Left cardiac atrium (tissue), 4 donors: Measurements from ENCODE around the gene RXFP1. TPM values are rescaled to one million over a fixed set of nuclear protein-coding genes. Genes with fewer than 3 reads are reported as not detected.
A peak's percentile ranks its signal among the peaks of the same experiment; 100 is the strongest.
"Not testable (repeated sequence)": the region's sequence is repeated elsewhere in the genome, so short reads cannot be mapped to it uniquely, and the experiment has no call there.

Experiments
- ATAC-seq, 2 donors: fragments of 200-7000 bp; cut with Tn5 transposase; one replicate each; pipeline ENCODE4 v1.9.1; 2020; ENCODE audit warnings: mild to moderate bottlenecking in 2 of 2, moderate library complexity in 2 of 2
- DNase-seq: peaks from one replicate; pipeline ENCODE4 v3.0.0-alpha.2; 2020
- intact Hi-C, 2 donors: fragments of 100-400 bp; cut with DNase I; formaldehyde crosslinking; loops; one replicate each; pipeline versions ENCODE4 v1.14.1 to v1.15.1; 2022 to 2023
- total RNA-seq, 2 donors: library from RNA; stranded (reverse); fragmentation: NEBNext Ultra II Directional; extraction: Animal tissue kit (Norgen Biotek cat#: 25700); gene quantifications; one replicate each; pipeline ENCODE4 v1.2.1, GENCODE V29; 2021
- donor health status: DM: no; HTN: yes; CAD: no.
- donor health status: DM: no; HTN: yes; CAD: no; lungs with severe emphysema.
- donor health status: DM: yes; HTN: yes; CAD: no.
- donor health status: Dilated cardiomyopathy.

RXFP1 gene
- total RNA-seq, 2 donors from 2014 or later = 0.18 TPM; not detected in 1

DNA sequence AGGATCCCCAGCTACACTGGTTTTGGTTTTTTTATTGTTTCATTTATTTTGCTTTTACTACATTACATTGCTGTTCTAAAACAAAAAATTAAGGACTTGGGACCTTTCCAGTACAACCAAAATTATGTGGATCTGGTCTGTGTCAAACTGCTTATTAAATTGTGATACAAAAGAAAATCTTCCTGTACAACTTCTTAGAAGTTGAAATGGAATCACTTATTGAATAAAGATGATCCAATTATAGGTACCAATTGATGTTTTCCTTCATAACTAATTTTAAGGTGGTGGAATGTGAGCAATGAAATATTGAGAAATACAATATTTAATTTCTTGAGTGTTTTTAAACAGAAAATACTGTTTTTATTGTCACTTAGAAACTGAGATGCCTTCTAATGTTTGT lies 82.7 kb downstream of the RXFP1 start:
- DNase-seq = no peak
- intact Hi-C loops = no loop called here
- no peak for ATAC-seq

GRCh38 chr4:158605393-158605792 lies 83.7 kb downstream of the RXFP1 start:
- no peak for DNase-seq
- no peak for ATAC-seq
- intact Hi-C loops = no loop called here

- no peak for DNase-seq
- intact Hi-C loops = no loop called here
- ATAC-seq = no peak
Observed at GRCh38 chr4:158606969-158607368, 85.3 kb downstream of the RXFP1 start.

GRCh38 chr4:158609116-158609515 lies 87.4 kb downstream of the RXFP1 start:
- DNase-seq (no peak), ATAC-seq (no peak)
- intact Hi-C loops = no loop called here

DNA sequence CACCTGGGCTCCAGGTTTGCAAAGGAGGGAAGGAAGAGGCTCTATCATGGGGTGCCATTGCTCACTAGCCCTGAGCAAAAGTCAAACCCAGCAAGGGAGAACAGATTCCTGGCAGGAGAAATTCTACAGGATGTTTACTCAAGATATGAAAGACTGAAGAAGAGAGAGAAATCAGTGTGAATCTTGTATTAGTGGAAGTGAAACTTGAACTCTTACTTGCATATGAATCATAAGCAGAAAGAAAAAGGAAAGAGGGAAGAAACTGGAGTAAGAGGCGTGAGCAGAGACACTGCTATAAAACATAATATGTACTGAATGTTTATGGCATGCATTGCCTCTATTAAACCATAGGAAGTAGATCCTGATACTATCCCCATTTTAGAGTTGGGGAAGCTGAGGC lies 89.1 kb downstream of the RXFP1 start:
- intact Hi-C loops = no loop called here
- ATAC-seq = peak in 1 of 2 donors; percentile 16
- DNase-seq = no peak

- intact Hi-C loops = no loop called here
- ATAC-seq = no peak
- no peak for DNase-seq
Observed at GRCh38 chr4:158613046-158613445, 91.4 kb downstream of the RXFP1 start.

DNA sequence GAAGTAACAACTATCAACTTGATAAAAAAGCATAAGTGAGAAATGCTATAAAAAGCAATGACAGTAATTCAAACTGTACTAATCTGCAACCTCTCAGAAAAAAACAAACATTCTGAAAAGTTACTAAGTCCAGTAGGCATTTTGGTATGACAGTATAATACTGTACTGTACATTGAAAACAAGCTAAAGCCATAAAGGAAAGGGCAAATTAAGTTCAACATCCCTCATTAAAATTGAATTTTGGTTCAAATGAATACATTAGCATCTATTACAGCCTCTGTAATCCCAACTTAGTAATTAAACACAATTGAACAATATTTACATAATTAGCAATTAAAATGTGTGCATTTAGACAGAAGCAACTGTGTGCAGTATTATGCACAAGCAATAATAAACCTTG lies 96.3 kb downstream of the RXFP1 start:
- intact Hi-C loops = no loop called here
- no peak for DNase-seq

GRCh38 chr4:158621729-158622128 lies 100.0 kb downstream of the RXFP1 start:
- intact Hi-C loops = loop anchor here in 1 of 2 donors (5.0 to 10.0 kb wide), 2 partner anchors 359 to 627 kb away; no protein-coding TSS in a partner anchor
- ATAC-seq = no peak
- DNase-seq = no peak

More for the DNA sequence above, 96.3 kb downstream of the RXFP1 start:
- ATAC-seq = no peak

DNA sequence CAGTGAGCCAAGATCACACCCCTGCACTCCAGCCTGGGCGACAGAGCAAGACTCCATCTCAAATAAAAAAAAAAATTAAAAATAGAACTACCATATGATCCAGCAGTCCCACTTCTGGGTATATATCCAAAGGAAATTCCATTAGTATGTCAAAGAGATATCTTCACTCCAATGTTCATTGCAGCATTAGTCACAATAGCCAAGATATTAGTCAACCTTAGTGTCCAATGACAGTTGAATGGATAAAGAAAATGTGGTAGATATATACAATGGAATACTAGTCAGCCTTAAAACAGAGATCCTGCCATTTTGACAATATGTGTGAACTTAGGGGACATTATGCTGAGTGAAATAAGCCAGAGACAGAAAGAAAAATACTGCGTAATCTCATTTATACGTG lies 100.6 kb downstream of the RXFP1 start:
- intact Hi-C loops = loop anchor here in 1 of 2 donors (5.0 to 10.0 kb wide), 2 partner anchors 360 to 627 kb away; no protein-coding TSS in a partner anchor
- ATAC-seq (no peak), DNase-seq (no peak)

- DNase-seq = no peak
- intact Hi-C loops = loop anchor here in 1 of 2 donors (5.0 to 10.0 kb wide), 3 partner anchors 363 to 630 kb away; no protein-coding TSS in a partner anchor
- peak; percentile 77 to 81 for ATAC-seq
Observed at GRCh38 chr4:158624889-158625478, 103.3 kb downstream of the RXFP1 start.

DNA sequence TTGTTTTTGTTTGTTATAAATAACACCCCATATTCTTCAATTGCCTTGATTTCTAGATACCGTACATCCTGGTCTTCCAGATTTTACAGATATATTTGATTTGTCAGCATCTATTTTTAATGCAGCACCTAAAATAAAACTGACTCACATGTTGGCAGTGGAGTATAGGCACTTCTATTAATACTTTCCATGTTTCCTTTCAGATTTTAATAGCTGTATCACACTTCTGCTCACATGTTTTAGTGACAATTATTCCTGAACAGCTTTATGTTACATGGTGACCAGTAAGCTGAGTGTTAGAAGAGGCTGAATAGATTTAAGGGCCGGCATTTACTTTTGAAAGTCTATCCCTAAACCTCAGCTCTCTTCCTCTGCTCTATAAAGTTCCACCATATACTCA lies 103.9 kb downstream of the RXFP1 start:
- DNase-seq (no peak), ATAC-seq (peak; percentile 53 to 68)
- intact Hi-C loops = loop anchor here in 1 of 2 donors (5.0 to 10.0 kb wide), 2 partner anchors 373 to 631 kb away; no protein-coding TSS in a partner anchor

DNA sequence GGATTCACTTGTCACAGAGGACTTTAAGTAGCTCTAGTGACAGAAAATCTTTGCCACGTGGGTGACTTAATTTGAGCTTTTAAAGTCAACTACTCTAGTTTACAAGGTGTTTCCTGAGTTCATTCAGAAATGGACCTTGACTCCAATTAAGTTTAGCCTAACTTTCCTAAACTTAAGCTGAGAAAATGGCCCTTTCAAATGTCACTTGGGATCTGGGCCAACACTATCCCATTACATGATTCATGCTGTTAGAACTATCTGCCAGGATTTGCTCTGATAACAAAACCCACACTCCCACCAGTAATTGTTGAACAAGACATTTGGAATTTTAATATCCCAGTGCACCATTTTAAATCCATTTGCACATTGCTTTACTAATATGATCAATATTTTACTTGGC lies 109.2 kb downstream of the RXFP1 start:
- intact Hi-C loops = no loop called here
- DNase-seq (no peak), ATAC-seq (peak in 1 of 2 donors; percentile 51)

DNA sequence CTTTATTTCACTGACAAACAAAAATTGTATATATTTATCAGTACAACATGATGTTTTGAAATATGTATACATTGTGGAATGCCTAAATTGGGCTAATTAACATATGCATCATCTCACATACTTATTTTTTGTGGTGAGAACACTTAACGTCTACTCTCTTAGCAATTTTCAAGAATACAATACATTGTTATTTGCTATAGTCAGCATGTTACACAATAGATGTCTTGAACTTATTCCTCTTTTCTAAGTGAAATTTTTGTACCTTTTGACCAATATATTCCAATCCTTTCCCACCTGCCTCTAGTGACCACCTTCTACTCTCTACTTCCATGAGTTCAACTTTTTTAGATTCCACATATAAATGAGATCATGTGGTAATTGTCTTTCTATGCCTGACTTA lies 114.9 kb downstream of the RXFP1 start:
- intact Hi-C loops = no loop called here

GRCh38 chr4:158644356-158644755 lies 122.7 kb downstream of the RXFP1 start:
- DNase-seq = no peak
- intact Hi-C loops = no loop called here
- no peak for ATAC-seq

More for the DNA sequence above, 114.9 kb downstream of the RXFP1 start:
- ATAC-seq (no peak), DNase-seq (no peak)

GRCh38 chr4:158644760-158645159 lies 123.1 kb downstream of the RXFP1 start:
- intact Hi-C loops = no loop called here

DNA sequence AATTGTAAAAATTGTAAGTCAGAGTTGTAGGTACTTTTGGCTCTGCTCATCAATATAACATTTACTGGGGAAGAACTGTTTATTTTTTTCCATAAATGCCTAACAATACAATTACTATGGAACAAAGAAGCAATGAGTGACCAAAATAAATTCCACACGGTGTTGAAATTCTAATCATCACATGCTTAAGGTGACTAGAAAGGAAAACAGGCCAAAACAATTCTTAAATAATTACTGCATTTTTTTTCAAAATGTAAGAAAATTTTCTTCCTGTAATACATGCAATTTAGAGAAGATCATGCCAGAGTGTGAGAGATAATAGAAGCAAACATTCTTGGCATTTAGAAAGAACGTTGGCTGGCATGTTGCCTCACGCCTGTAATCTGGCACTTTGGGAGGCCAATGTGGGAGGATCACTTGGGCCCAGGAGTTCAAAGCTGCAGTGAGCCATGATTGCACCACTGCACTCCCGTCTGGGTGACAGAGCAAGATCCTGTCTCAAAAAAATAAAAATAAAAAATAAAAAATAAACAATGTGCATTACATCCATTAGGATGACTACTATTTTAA lies 127.5 kb downstream of the RXFP1 start:
- peak in 1 of 2 donors; percentile 48 for ATAC-seq
- intact Hi-C loops = no loop called here
- peak; percentile 34 for DNase-seq

More at GRCh38 chr4:158644760-158645159, 123.1 kb downstream of the RXFP1 start:
- no peak for DNase-seq
- no peak for ATAC-seq

DNA sequence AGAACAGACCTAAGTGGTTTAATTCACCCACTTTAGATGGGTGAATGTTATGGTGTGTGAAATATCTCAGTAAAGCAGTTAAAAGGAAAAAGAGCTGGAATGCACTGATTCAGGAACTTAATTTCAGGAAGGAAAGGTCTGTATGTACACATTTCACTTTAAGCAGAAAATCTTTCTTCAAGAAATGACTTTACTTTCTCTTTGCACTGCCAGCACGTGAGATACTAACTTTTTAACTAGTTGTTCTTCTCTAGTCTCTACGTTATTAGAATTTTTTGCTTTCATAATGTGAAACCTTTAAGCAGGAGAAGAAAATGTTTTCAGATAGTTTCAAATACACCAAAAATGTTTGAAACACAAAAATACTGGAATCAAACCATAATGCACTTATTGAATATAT lies 131.2 kb downstream of the RXFP1 start:
- no peak for ATAC-seq
- DNase-seq = no peak
- intact Hi-C loops = no loop called here

DNA sequence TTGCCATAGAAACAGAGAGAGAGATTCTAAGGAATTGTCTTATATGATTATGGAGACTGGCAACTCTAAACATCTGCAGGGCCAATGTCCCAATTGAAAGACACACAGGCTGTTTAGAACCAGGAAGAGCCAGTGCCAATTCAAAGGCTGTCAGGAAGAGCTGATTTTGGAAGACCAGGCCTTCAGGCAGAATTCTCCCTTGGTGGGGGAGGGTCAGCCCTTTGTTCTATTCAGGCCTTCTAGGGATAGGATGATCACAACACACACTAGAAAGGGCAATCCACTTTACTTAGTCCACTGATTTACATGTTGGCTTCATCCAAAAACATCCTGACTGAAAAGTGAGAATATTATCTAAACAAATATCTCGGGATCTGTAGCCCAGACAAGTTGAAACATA lies 134.8 kb downstream of the RXFP1 start:
- ATAC-seq (no peak), DNase-seq (no peak)
- intact Hi-C loops = no loop called here

DNA sequence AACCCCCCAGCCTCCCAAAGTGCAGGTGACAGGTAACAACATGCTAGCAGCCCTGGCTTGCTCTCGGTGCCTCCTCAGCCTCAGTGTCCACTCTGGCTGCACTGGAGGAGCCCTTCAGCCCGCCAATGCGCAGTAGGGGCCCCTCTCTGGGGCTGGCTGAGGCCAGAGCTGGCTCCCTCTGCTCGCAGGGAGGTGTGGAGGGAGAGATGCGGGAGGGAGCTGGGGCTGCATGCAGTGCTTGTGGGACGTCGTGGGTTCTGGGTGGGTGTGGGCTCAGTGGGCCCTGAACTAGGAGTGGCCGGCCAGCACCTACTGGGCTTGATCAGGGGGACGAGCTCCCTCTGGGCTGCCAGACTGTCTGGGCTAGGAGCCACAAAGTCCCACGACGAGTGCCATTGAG lies 135.6 kb downstream of the RXFP1 start:
- intact Hi-C loops = no loop called here
- ATAC-seq (no peak), DNase-seq (no peak)

GRCh38 chr4:158663255-158663654 lies 141.6 kb downstream of the RXFP1 start:
- intact Hi-C loops, ATAC-seq, DNase-seq: not testable (repeated sequence)
